ENCODE results near the gene NYNRIN. TPM values are rescaled to one million over a fixed set of nuclear protein-coding genes. Genes with fewer than 3 reads are reported as not detected.

The NYNRIN gene
- total RNA-seq, 1 experiment from 2014 or later, result 18.7 TPM

GRCh38 chr14:24389226-24389848 is 9.5 kb upstream of the NYNRIN start:
- no peak for DNase-seq
- Histone ChIP-seq H2BK5ac (ENCODE audit: insufficient read length, low read length) (no peak overlapping the region), H4K8ac (replicated peaks; ENCODE audit: insufficient read length, low read depth, low read length) (no peak overlapping the region), H3K79me2 (ENCODE audit: insufficient read depth, low read length) (no peaks in the 10 kb centered on the region; the same call in 1 of the 2 replicates), H3K23ac (ENCODE audit: insufficient read length, low read depth, low read length) (no peak overlapping the region), H3K14ac (ENCODE audit: insufficient read depth, low read length) (no peak overlapping the region), H2BK20ac (ENCODE audit: low read depth, low read length, poor library complexity, severe bottlenecking) (no peak overlapping the region), H3T11ph (ENCODE audit: low read length) (no peak overlapping the region), H3K9ac (ENCODE audit: extremely low read depth, insufficient read length, low read length) (no peak overlapping the region), H3K4me2 (ENCODE audit: insufficient read depth, insufficient read length, low read length) (no peak overlapping the region), H3K79me1 (ENCODE audit: insufficient read depth, low read depth, low read length, poor library complexity, severe bottlenecking) (no peaks in the 10 kb centered on the region), H2AFZ (ENCODE audit: low read length) (no peak overlapping the region), H3K27ac (ENCODE audit: insufficient read length, low read depth, low read length) (no peak overlapping the region), H2BK15ac (ENCODE audit: low read depth, low read length) (no peak overlapping the region), H3K23me2 (ENCODE audit: insufficient read length, low read depth, low read length, poor library complexity, severe bottlenecking) (no peaks in the 10 kb centered on the region), H2BK12ac (ENCODE audit: insufficient read length, low read depth, low read length) (no peak overlapping the region), H4K91ac (ENCODE audit: insufficient read length, low read depth, low read length) (no peak overlapping the region), H2AK5ac (ENCODE audit: insufficient read length, low read length) (no peak overlapping the region), H3K4ac (ENCODE audit: low read depth, low read length) (no peak overlapping the region), H4K5ac (ENCODE audit: insufficient read length, low read depth, low read length) (no peak overlapping the region), H3K27me3 (ENCODE audit: insufficient read depth, low read length) (no peaks in the 10 kb centered on the region), H3K56ac (ENCODE audit: insufficient read length, low read depth, low read length) (no peak overlapping the region), H3K18ac (ENCODE audit: insufficient read length, low read depth, low read length) (no peak overlapping the region), H3K9me3 (ENCODE audit: control insufficient read depth, low read depth, low read length) (no peaks in the 10 kb centered on the region), H3K4me1 (ENCODE audit: insufficient read depth, low read length) (no peaks in the 10 kb centered on the region), H4K20me1 (ENCODE audit: control insufficient read depth, insufficient read depth, insufficient read length) (no peaks in the 10 kb centered on the region), H2BK120ac (ENCODE audit: low read depth, low read length, poor library complexity, severe bottlenecking) (no peak overlapping the region)
- peaks cover 17 to 20% of the 10 kb centered on the region in 2 experiments for H3K4me1 Mint-ChIP-seq
- peaks cover 6% of the 10 kb centered on the region for H3K27me3 Mint-ChIP-seq (ENCODE audit: low read depth)
- WGBS (ENCODE audit: extremely low coverage, insufficient read length, low lambda C conversion rate), result no CpG with 5 or more reads among the region's 11 CpGs
- H3K36me3 Mint-ChIP-seq (ENCODE audit: insufficient read depth in 1 of 3, low read depth in 3 of 3), result no peaks in the 10 kb centered on the region
- no peaks in the 10 kb centered on the region for H3K9me3 Mint-ChIP-seq
- H3K27ac Mint-ChIP-seq, result no peak overlapping the region; a peak in 1 of 7 replicates
- no peak for TF ChIP-seq CTCF (conservative IDR thresholded peaks at IDR 0.05)
- H3K4me3 Mint-ChIP-seq, result no peak overlapping the region
